Measurements from ENCODE around the gene CDH22. TPM values are rescaled to one million over a fixed set of nuclear protein-coding genes. Genes with fewer than 3 reads are reported as not detected.

CDH22 gene
- total RNA-seq, 3 donors from 2014 or later (not counting 1 experiment from before 2014, with no cell fraction given) = not detected

GRCh38 chr20:46139266-46139889 lies 168.9 kb downstream of the CDH22 start:
- Mint-ChIP-seq H3K4me1 (no peaks in the 10 kb centered on the region), H3K9me3 (no peaks in the 10 kb centered on the region), H3K27me3 (ENCODE audit: low read depth in 2 of 2) (peaks cover 37 to 46% of the 10 kb centered on the region in 2 donors), H3K36me3 (no peaks in the 10 kb centered on the region), H3K4me3 (no peak overlapping the region), H3K27ac (no peak overlapping the region)
- H3K4me1 ChIP-seq (ENCODE audit: control insufficient read depth, insufficient read depth, low read length) = no peaks in the 10 kb centered on the region
- ATAC-seq = no peak
- H3K9me3 ChIP-seq (ENCODE audit: control insufficient read depth, insufficient read depth, low read length) = no peaks in the 10 kb centered on the region
- peaks cover 6% of the 10 kb centered on the region for H3K27me3 ChIP-seq (ENCODE audit: control insufficient read depth, insufficient read depth, low read length)
- DNase-seq = no peak
- no peak for TF ChIP-seq CTCF (IDR thresholded peaks at IDR 0.05)
- H3K4me3 ChIP-seq (ENCODE audit: low read length) = no peak overlapping the region
- no peak overlapping the region for H3K27ac ChIP-seq (ENCODE audit: low read length)
- intact Hi-C loops (cut with micrococcal nuclease) = no loop called here
- WGBS (ENCODE audit: insufficient coverage) = 70% methylated on average over 8 of the region's 8 CpGs
- no peaks in the 10 kb centered on the region for H3K36me3 ChIP-seq (ENCODE audit: control insufficient read depth, insufficient read depth, low read length)

- peaks cover 5% of the 10 kb centered on the region for H3K27me3 ChIP-seq (ENCODE audit: control insufficient read depth, insufficient read depth, low read length)
- TF ChIP-seq CTCF (IDR thresholded peaks at IDR 0.05) = no peak
- intact Hi-C loops (cut with micrococcal nuclease) = no loop called here
- ATAC-seq (no peak), DNase-seq (no peak)
- no peak overlapping the region for H3K27ac ChIP-seq (ENCODE audit: low read length)
- no peaks in the 10 kb centered on the region for H3K36me3 ChIP-seq (ENCODE audit: control insufficient read depth, insufficient read depth, low read length)
- Mint-ChIP-seq H3K9me3 (no peaks in the 10 kb centered on the region), H3K4me1 (peaks cover 0 to 2% of the 10 kb centered on the region in 2 donors), H3K36me3 (no peaks in the 10 kb centered on the region), H3K27me3 (ENCODE audit: low read depth in 2 of 2) (peaks cover 39 to 41% of the 10 kb centered on the region in 2 donors), H3K4me3 (no peak overlapping the region), H3K27ac (no peak overlapping the region)
- peaks cover 1% of the 10 kb centered on the region for H3K4me1 ChIP-seq (ENCODE audit: control insufficient read depth, insufficient read depth, low read length)
- no peaks in the 10 kb centered on the region for H3K9me3 ChIP-seq (ENCODE audit: control insufficient read depth, insufficient read depth, low read length)
- H3K4me3 ChIP-seq (ENCODE audit: low read length) = no peak overlapping the region
- 91% methylated on average over 5 of the region's 5 CpGs for WGBS (ENCODE audit: insufficient coverage)
These were observed 170.5 kb downstream of the CDH22 start for GRCh38 chr20:46137816-46138215.

- intact Hi-C loops (cut with micrococcal nuclease) = no loop called here
- Histone ChIP-seq H3K36me3 (ENCODE audit: control insufficient read depth, insufficient read depth, low read length) (no peaks in the 10 kb centered on the region), H3K27ac (ENCODE audit: low read length) (no peak overlapping the region), H3K4me3 (ENCODE audit: low read length) (no peak overlapping the region), H3K9me3 (ENCODE audit: control insufficient read depth, insufficient read depth, low read length) (no peaks in the 10 kb centered on the region), H3K4me1 (ENCODE audit: control insufficient read depth, insufficient read depth, low read length) (peaks cover 5% of the 10 kb centered on the region), H3K27me3 (ENCODE audit: control insufficient read depth, insufficient read depth, low read length) (peaks cover 6% of the 10 kb centered on the region)
- Mint-ChIP-seq H3K4me3 (no peak overlapping the region), H3K27ac (no peak overlapping the region), H3K36me3 (no peaks in the 10 kb centered on the region), H3K9me3 (no peaks in the 10 kb centered on the region), H3K27me3 (ENCODE audit: low read depth in 2 of 2) (peaks cover 30% of the 10 kb centered on the region in 2 donors), H3K4me1 (peaks cover 0 to 7% of the 10 kb centered on the region in 2 donors)
- ATAC-seq (no peak), DNase-seq (no peak)
- TF ChIP-seq CTCF (IDR thresholded peaks at IDR 0.05) = no peak
- 60% methylated on average over 11 of the region's 12 CpGs for WGBS (ENCODE audit: insufficient coverage)
These were observed 172.3 kb downstream of the CDH22 start for GRCh38 chr20:46135856-46136633.
